NCI-H128 (cell line): ENCODE data around the gene LMF1.
"Not testable (repeated sequence)": the region's sequence is repeated elsewhere in the genome, so short reads cannot be mapped to it uniquely, and the experiment has no call there.

Experiments used
- DNase-seq: peaks from one replicate; lab custom pipeline; 2025; ENCODE audit not compliant: unreplicated experiment; lab: John Stamatoyannopoulos, UW

LMF1 gene

DNA sequence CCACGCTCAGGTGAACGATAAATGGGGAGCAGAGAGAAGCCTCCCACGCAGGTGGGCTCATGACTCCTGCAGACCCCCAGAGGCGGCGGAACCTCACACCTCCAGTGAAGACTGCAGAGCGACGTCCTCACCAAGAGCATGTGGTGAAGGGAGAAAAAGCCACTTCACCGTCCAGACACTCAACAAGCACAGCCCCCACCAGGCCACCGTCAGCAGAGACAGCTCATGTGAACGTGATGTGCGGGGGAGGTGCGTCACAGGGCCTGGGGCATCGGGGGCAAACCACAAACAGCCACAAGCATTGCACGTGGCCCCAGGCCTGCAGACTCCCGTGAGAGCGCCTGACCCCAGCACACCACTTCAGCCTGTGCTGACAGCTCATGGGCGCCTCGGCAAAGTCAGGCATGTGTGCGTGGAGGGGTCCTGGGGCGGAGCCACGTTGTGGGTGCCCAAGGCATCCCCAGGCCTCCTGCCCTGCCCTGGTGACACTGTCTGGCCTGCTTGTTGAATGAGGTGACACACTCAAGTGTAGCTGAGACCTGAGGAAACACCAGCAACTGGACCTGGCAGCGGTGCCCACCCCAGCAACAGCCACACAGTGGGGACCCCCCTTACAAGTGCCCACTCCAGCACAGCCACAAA is 19.0 kb downstream of the LMF1 start:
- no peak for DNase-seq

DNA sequence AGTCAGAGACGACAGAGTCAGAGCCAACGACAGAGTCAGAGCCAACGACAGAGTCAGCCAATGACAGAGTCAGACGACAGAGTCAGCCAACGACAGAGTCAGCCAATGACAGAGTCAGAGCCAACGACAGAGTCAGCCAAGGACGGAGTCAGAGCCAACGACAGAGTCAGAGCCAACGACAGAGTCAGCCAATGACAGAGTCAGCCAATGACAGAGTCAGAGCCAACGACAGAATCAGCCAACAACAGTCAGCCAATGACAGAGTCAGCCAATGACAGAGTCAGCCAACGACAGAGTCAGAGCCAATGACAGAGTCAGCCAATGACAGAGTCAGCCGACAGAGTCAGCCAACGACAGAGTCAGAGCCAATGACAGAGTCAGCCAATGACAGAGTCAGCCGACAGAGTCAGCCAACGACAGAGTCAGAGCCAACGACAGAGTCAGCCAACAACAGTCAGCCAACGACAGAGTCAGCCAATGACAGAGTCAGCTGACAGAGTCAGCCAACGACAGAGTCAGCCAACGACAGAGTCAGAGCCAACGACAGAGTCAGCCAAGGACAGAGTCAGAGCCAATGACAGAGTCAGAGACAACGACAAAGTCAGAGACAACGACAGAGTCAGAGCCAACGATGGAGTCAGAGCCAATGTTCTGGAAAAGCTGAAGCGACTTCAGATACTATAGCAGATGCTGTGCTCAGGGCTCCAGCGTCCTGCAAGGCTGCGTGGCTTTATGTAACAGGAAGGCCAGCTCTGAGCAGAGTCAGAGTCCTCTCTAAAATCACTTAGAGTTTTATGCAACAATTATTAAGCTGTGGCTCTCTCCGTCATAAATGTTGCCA is 19.8 kb downstream of the LMF1 start:
- not testable (repeated sequence) for DNase-seq

DNA sequence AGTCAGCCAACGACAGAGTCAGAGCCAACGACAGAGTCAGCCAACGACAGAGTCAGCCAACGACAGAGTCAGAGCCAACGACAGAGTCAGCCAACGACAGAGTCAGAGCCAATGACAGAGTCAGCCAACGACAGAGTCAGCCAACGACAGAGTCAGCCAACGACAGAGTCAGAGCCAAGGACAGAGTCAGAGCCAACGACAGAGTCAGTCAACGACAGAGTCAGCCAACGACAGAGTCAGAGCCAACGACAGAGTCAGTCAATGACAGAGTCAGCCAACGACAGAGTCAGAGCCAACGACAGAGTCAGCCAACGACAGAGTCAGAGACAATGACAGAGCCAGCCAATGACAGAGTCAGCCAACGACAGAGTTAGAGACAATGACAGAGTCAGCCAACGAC is 22.0 kb downstream of the LMF1 start:
- DNase-seq = not testable (repeated sequence)

DNA sequence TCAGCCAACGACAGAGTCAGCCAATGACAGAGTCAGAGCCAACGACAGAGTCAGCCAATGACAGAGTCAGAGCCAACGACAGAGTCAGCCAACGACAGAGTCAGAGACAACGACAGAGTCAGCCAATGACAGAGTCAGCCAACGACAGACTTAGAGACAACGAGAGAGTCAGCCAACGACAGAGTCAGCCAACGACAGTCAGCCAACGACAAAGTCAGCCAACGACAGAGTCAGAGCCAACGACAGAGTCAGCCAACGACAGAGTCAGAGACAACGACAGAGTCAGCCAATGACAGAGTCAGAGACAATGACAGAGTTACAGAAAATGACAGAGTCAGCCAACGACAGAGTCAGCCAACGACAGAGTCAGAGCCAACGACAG is 22.9 kb downstream of the LMF1 start:
- DNase-seq = not testable (repeated sequence)

DNA sequence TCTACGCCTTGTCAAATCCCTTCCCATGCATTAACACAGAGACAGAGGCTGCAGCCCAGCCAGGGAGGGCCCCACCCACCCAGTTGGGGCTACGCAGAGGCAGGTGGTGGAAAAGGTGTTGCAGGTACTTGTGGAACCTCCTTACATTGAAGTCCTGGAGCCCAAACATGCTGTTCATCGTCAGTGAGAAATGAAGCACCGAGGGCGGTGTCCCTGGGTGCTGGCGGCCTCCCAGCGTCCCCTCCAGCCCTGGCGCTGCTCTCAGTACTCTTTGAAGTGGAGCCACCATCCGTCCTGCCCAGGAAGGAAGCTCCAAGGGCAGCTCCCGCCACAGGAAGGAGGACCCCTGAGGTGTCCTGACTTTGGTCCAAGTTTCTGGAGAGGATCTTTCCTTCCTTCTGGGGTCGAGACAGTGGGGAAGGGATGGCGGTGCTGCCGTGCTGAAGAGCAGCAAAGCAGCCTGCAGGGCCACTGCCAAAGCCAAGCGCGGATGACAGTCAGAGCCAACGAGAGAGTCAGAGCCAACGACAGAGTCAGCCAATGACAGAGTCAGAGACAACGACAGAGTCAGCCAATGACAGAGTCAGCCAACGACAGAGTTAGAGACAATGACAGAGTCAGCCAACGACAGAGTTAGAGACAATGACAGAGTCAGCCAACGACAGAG is 23.4 kb downstream of the LMF1 start:
- DNase-seq = no peak

DNA sequence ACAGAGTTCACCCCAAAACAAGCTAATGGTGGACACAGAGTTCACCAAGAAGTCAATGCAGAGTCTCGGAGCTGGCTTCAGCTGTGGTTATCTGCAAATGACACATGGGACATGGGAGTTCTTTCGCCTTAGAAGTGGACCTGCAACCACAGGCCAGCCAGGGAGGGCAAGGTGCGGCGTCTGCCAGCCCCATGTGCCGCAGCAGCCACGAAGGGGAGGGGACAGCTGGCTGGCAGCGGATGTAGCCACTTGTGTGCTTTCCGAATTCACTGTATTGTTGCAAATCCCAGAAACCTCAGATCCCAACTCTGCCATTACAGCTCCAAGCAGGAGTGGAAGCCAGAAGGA is 24.8 kb downstream of the LMF1 start:
- no peak for DNase-seq

DNA sequence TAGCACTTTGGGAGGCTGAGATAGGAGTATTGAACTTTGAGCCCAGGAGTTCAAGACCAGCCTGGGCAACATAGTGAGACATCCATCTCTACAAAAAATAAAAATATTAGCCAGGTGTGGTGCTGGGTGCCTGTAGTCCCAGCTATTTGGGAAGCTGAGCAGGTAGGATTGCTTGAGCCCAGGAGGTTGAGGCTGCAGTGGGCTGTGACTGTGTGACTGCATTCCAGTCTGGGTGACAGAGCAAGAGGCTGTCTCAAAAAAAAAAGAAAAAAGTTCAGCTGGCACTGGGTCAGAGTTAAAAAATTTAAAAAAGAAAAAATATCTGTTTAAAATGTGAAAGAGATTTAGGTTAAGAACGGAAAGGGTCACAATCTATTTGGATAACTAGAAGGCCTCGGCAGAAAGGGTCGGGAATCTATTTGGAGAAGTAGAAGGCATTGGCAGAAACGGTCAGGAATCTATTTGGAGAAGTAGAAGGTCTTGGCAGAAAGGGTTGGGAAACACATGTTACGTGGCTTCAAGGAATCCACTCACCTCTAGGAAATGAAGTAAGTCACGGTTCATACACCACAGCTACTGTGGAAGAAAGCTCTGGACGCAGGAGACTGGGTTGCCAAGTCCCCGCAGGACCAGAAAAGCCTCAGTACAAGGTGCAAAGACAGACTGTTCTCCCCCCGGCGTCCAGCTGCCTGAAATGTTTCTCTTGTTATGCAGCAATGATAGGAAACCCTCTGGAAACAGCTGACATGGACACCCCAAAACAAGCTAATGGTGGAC is 25.3 kb downstream of the LMF1 start:
- no peak for DNase-seq

DNA sequence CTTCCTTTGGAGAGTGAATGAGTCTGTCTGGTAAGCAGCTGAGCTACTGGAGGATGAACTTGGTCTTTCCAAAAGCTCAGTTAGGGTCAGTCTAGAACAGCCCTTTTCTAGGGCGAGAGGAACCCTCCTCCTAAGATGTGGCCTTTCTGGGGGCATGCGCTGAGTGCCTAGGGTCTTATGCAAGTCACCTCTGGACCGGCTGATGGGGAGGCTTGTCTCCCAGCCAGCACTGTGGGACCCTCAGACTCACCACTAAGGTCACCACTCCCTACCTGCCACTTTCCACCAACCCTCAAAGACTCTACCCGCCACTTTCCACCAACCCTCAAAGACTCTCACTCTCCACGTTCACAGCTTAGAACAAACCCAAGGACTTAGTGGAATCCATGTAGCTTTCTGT is 26.8 kb downstream of the LMF1 start:
- DNase-seq = no peak

DNA sequence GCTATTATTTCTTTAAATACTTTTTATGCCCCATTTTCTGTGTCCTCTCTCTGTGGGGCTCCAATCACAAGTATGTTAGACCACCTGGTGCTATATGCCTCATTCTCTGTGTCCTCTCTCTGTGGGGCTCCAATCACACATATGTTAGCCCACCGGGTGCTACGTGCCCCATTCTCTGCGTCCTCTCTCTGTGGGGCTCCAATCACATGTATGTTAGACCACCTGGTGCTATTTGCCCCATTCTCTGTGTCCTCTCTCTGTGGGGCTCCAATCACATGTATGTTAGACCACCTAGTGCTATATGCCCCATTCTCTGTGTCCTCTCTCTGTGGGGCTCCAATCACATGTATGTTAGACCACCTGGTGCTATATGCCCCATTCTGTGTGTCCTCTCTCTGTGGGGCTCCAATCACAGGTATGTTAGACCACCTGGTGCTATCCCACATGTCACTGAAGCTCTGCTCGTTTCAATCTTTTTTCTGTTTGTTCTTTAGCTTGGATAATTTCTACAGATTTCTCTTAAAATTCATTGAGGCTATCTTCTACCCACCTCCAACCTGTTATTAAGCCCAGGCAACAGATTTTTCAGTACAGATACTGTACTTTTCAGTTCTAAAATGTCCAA is 28.2 kb downstream of the LMF1 start:
- DNase-seq = no peak

DNA sequence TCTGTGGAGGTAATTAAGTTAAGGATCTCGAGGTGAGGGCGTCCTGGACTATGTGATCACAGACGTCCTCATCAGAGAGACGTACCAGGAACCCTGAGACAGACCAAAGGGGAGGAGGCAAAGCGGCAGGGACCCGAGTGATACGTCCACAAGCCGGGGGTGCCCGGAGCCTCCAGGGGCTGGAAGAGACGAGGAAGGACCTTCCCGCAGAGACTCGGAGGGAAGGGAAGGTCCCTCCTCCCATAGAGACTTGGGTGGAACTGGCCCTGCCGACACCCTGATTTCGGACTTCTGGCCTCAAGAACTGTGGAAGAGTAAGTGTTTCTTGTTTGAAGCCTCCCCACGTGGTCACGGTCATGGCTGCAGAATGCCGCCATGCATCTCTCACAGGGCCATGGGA is 30.8 kb downstream of the LMF1 start:
- no peak for DNase-seq

DNA sequence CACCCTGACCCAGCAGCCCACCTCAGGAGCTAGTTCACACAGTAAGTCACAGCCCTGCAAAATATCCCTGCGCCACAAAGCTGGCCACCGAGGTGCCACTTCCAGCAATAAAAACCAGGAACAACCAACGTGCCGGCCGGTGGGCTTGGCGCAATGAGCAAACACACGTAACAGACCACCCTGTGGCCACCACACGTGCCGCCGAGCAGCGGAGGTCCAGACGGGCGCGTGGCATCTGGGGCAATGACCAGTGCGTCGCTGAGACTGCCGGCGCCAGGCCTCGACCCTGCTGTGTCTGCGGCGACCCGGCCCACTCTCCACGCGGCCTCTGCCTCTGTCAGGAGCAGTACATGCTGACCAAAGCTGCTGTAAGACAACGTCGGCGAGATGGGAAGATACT is 31.5 kb downstream of the LMF1 start:
- no peak for DNase-seq

DNA sequence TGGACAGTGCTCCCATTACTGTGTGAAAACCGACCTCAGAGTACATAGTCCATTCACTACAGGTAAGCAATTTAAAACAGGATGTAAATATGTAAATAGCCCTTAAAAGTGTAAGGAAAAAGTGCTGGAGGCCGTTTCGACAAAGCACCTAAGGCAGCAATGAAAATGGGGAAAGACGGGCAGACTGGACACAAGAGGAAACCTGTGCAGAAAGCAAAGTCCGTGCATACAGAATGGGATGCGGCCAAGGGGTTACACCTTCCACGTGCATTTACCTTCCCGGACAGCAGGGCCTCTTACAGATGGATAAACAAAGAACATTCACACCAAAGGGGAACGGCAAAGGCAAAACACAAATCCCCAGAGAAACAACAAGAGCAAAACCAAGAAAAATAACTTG is 32.0 kb downstream of the LMF1 start:
- no peak for DNase-seq

DNA sequence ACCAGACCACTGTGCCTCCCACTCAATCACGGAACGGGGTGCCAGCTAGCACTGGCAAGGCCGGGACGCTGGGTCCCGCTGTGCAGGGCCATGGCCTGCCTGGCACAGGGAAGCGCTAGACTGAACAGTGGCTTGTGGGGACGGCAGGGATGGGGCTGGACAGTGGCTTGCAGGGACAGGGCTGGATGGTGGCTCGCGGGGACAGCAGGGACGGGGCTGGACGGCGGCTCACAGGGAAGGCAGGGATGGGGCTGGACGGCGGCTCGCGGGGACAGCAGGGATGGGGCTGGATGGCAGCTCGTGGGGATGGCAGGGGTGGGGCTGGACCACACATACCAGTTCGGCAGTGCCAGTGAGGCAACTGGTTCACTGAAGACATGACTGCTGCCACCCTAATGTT is 32.6 kb downstream of the LMF1 start:
- DNase-seq = no peak

DNA sequence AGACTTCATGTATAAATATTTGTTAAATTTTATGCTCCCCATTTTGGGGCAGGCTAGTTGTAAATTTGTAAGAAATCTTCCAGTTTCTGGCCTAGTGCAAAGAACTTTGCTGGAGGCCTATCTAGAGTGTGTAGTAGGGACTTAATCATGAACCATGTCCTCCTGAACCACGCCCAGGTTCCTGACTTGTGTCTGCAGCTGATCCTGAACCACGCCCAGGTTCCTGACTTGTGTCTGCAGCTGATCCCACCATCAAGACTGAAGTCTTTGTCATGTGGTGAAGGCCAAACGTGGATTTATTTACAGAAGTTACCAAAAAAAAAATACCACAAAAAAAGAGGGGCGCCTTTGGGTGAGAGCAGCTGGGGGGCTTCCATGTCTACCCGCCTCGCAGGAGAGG is 33.1 kb downstream of the LMF1 start:
- no peak for DNase-seq

DNA sequence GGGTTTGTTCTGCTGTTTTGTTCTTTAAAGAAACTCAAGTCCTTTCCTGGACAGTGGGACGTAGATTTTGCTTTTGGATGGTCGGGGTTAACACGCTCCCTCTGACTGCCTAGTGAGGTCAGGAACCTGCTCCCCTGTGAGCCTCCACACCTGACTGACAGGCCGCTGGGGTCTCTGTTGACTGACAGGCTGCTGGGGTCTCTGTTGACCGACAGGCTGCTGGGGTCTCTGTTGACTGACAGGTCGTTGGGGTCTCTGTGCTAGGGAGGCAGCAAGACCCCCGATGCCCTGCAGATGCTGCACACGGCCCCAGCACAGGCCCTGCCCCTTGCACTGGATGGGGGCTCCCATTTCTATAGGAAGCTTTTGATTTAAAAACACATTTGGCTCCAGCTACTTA is 33.5 kb downstream of the LMF1 start:
- DNase-seq = no peak

DNA sequence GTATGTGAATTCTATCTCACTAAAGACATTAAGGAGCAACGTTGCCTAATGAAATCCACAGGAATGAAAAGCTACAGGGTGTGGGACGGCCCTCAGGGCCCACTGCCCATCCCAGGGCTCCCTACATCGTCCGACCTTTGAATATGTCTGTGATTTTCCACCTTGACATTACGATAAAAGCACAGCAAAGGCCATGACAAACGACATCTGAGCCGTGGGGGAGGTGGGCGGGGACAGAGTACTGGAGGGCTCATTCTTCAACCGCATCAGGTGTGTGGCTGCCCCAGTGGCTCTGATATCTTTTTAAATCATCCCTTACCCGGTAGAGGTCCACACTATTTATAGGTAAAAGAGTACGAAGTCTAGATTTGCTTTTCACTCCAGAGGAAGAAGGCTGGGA is 35.1 kb downstream of the LMF1 start:
- no peak for DNase-seq

DNA sequence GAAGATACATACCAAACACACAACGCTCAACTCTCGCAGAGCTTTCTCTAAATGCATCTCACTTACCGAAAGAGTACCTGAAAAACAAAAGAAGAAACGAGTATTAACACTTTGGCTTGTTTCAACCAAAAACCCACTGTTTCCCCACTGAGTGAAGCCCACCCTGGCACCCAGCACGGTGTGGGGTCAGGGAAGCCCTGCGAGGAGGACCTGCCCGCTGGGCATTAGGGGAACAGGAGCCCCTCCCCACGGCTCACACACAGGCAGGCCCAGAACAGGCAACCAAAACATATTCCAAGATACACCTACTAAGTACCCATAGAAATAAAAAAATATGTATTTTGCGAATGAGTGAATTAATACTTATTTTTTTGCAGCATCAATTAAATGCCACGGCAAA is 36.6 kb downstream of the LMF1 start:
- DNase-seq = no peak

DNA sequence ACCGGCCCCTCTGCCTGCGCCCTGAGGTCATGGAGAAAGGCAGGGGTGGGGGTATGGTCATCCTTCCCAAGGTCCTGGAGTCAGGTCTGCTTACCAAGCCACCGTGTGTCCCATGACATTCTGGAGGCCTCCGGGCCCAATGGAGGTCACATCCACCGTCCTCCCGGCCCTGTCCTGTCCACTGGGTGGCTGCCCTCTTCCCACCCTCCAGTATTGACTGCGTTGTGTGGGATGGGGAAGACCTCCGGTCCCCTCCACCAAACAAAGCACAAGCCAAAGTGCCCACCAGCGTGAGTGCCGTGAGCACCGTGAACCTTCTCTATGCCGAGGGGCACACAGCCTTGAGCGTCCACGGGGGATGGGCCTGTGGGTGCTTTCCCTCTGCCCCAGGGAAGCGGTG is 37.2 kb downstream of the LMF1 start:
- DNase-seq = no peak

DNA sequence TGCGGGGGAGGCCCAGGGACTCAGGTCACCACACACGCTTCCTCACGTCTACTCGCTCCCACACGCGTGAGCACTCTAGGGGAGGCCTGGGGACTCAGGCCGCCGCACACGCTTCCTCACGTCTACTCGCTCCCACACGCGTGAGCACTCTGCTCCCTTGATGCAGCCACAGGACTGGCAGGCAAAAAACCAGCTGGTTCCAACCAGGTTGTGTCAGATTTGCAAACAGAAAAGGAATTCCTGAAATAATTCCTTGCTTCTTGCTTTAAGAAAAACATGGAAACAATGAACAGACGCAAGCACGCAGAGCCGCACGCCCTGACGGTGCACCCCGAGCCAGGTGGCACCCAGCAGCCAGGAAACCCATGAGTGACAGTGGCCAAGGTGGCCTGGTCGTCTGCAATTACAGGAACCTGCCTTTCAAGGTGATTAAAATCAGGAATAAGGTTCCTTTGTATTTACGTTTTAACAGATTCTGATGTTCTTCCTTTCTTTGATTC is 37.9 kb downstream of the LMF1 start:
- DNase-seq = no peak

DNA sequence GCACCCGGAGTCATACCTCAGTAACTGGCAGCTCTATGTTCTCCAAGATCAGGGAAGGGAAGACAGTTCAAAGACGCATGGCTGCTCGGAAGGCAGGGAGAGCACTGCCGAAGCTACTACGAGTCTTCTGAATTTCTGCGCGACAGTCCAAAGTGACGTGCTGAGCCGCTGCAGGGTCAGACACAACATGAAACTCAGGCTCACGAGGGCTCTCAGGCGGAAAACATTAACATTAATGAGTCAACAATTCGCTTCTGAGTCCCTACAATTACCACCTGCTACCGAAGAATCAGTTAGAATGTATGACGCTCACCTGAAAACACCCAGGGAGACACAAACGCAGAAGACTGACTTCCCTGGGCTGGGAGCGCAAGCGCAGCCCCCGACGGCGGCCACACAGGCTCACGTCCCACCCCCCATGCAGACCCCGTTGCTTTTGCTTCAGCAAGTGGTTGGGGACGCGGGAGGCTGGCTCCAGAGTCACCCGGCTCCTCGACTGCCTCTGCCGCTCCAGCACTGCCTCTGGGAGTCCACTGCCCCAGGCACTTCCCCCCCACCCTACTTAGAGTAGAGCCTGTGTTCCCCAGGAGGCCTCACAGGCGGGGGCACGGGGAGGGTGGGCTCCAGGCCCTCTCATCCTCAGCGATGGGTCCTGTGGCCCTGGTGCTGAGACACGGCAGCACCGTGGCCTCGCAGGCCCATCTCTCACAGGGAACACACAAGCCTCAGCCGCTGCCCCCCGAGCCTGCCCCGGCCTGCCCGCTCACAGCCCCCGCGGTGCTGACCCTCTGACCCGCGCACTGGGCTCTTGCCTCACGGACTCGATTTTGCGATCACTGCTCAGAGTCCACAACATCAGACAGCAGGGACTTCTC is 38.9 kb downstream of the LMF1 start:
- no peak for DNase-seq
